H9 (cell line): ENCODE measurements around the gene FAM3B. TPM values are rescaled to one million over a fixed set of nuclear protein-coding genes. Genes with fewer than 3 reads are reported as not detected.

Experiments used
- DNase-seq: peaks from one replicate; pipeline ENCODE4 v3.0.0-alpha.2; 2017
- H2AFZ ChIP-seq: one replicate; pipeline ENCODE4 v1.6.1; 2013; ENCODE audit warnings: mild to moderate bottlenecking, low read length, control low read depth, moderate library complexity
- H2AK5ac ChIP-seq: 2 replicates; pipeline ENCODE4 v1.6.1; 2013; ENCODE audit warnings: low read length, control low read depth, mixed read lengths; ENCODE audit not compliant: insufficient read length
- H2BK120ac ChIP-seq: one replicate; pipeline ENCODE4 v1.6.1; 2013; ENCODE audit warnings: low read depth, mild to moderate bottlenecking, low read length, control low read depth, inconsistent platforms; ENCODE audit not compliant: poor library complexity, severe bottlenecking
- H2BK12ac ChIP-seq: 2 replicates; pipeline ENCODE4 v1.6.1; 2013; ENCODE audit warnings: low read length, control low read depth, mixed read lengths, low read depth; ENCODE audit not compliant: insufficient read length
- H2BK15ac ChIP-seq: 2 replicates; pipeline ENCODE4 v1.6.1; 2013; ENCODE audit warnings: low read depth, low read length, control low read depth
- H2BK20ac ChIP-seq: one replicate; pipeline ENCODE4 v1.6.1; 2013; ENCODE audit warnings: low read depth, mild to moderate bottlenecking, low read length, control low read depth, inconsistent platforms; ENCODE audit not compliant: poor library complexity, severe bottlenecking
- H2BK5ac ChIP-seq: 2 replicates; pipeline ENCODE4 v1.6.1; 2013; ENCODE audit warnings: low read length, control low read depth, mixed read lengths; ENCODE audit not compliant: insufficient read length
- H3K14ac ChIP-seq: 2 replicates; pipeline ENCODE4 v1.6.1; 2013; ENCODE audit warnings: low read length, control low read depth; ENCODE audit not compliant: insufficient read depth
- H3K18ac ChIP-seq: 2 replicates; pipeline ENCODE4 v1.6.1; 2013; ENCODE audit warnings: low read depth, mild to moderate bottlenecking, mixed read lengths, low read length, control low read depth; ENCODE audit not compliant: insufficient read length
- H3K23ac ChIP-seq: 2 replicates; pipeline ENCODE4 v1.6.1; 2013; ENCODE audit warnings: low read length, control low read depth, mixed read lengths, low read depth; ENCODE audit not compliant: insufficient read length
- H3K23me2 ChIP-seq: 2 replicates; pipeline ENCODE4 v1.6.1; 2013; ENCODE audit warnings: low read depth, mild to moderate bottlenecking, mixed read lengths, low read length, control low read depth; ENCODE audit not compliant: insufficient read length, poor library complexity, severe bottlenecking
- H3K27ac ChIP-seq: 2 replicates; pipeline ENCODE4 v1.5.1; 2013; ENCODE audit warnings: low read length, control low read depth, mixed read lengths, low read depth; ENCODE audit not compliant: insufficient read length
- H3K27me3 ChIP-seq: 2 replicates; pipeline ENCODE4 v1.6.1; 2013; ENCODE audit warnings: low read length, control low read depth, inconsistent platforms; ENCODE audit not compliant: insufficient read depth
- H3K4ac ChIP-seq: 2 replicates; pipeline ENCODE4 v1.6.1; 2013; ENCODE audit warnings: low read depth, mild to moderate bottlenecking, control low read depth, inconsistent platforms, low read length, moderate library complexity
- H3K4me1 ChIP-seq: 2 replicates; pipeline ENCODE4 v1.6.1; 2013; ENCODE audit warnings: low read length, control low read depth, inconsistent platforms; ENCODE audit not compliant: insufficient read depth
- H3K4me2 ChIP-seq: 2 replicates; pipeline ENCODE4 v1.6.1; 2013; ENCODE audit warnings: low read length, control low read depth, mixed read lengths; ENCODE audit not compliant: insufficient read length, insufficient read depth
- H3K56ac ChIP-seq: 2 replicates; pipeline ENCODE4 v1.6.1; 2013; ENCODE audit warnings: low read depth, mild to moderate bottlenecking, mixed read lengths, low read length, control low read depth; ENCODE audit not compliant: insufficient read length
- H3K79me1 ChIP-seq: 2 replicates; pipeline ENCODE4 v1.6.1; 2013; ENCODE audit warnings: low read depth, mild to moderate bottlenecking, moderate library complexity, low read length, control low read depth, inconsistent platforms; ENCODE audit not compliant: insufficient read depth, poor library complexity, severe bottlenecking
- H3K79me2 ChIP-seq: 2 replicates; pipeline ENCODE4 v1.6.1; 2013; ENCODE audit warnings: low read length, control low read depth, inconsistent platforms; ENCODE audit not compliant: insufficient read depth
- H3K9ac ChIP-seq: 2 replicates; pipeline ENCODE4 v1.6.1; 2013; ENCODE audit warnings: low read length, control low read depth, mixed read lengths; ENCODE audit not compliant: insufficient read length; ENCODE audit errors: extremely low read depth
- H3K9me3 ChIP-seq: one replicate; pipeline ENCODE4 v1.6.1; 2013; ENCODE audit warnings: low read depth, low read length, inconsistent platforms; ENCODE audit not compliant: control insufficient read depth
- H3T11ph ChIP-seq: one replicate; pipeline ENCODE4 v1.6.1; 2013; ENCODE audit warnings: mild to moderate bottlenecking, low read length, control low read depth, inconsistent platforms
- H4K20me1 ChIP-seq: one replicate; pipeline ENCODE4 v1.6.1; 2013; ENCODE audit not compliant: control insufficient read depth, insufficient read length, insufficient read depth
- H4K5ac ChIP-seq: 2 replicates; pipeline ENCODE4 v1.6.1; 2013; ENCODE audit warnings: low read depth, mild to moderate bottlenecking, mixed read lengths, low read length, control low read depth; ENCODE audit not compliant: insufficient read length
- H4K8ac ChIP-seq: replicated peaks from 2 replicates; pipeline ENCODE4 v1.6.1; 2013; ENCODE audit warnings: low read length, control low read depth, mixed read lengths, low read depth; ENCODE audit not compliant: insufficient read length
- H4K91ac ChIP-seq: 2 replicates; pipeline ENCODE4 v1.6.1; 2013; ENCODE audit warnings: low read depth, mild to moderate bottlenecking, moderate library complexity, mixed read lengths, low read length, control low read depth; ENCODE audit not compliant: insufficient read length
- H3K27ac Mint-ChIP-seq, 3 experiments: 2 replicates in 2 of 3; 3 replicates in 1 of 3; pipeline ENCODE4 v1.8.0; 2020 to 2021; ENCODE audit warnings: mixed read lengths in 3 of 3, mild to moderate bottlenecking in 1 of 3, moderate library complexity in 1 of 3
- H3K27me3 Mint-ChIP-seq: 2 replicates; pipeline ENCODE4 v1.8.0; 2021; ENCODE audit warnings: low read depth, mild to moderate bottlenecking, moderate library complexity, mixed read lengths
- H3K36me3 Mint-ChIP-seq, 3 experiments: 2 replicates in 2 of 3; 3 replicates in 1 of 3; pipeline ENCODE4 v1.8.0; 2020 to 2021; ENCODE audit warnings: low read depth in 3 of 3, mixed read lengths in 3 of 3; ENCODE audit not compliant: insufficient read depth in 1 of 3
- H3K4me1 Mint-ChIP-seq, 2 experiments: 2 replicates each; pipeline ENCODE4 v1.8.0; 2020; ENCODE audit warnings: mixed read lengths in 2 of 2
- H3K4me3 Mint-ChIP-seq, 2 experiments: 2 replicates in 1 of 2; 3 replicates in 1 of 2; pipeline ENCODE4 v1.8.0; 2020 to 2021; ENCODE audit warnings: mild to moderate bottlenecking in 2 of 2, mixed read lengths in 2 of 2, moderate library complexity in 1 of 2
- H3K9me3 Mint-ChIP-seq, 2 experiments: 2 replicates in 1 of 2; 3 replicates in 1 of 2; pipeline ENCODE4 v1.8.0; 2020; ENCODE audit warnings: mild to moderate bottlenecking in 2 of 2, mixed read lengths in 2 of 2, moderate library complexity in 1 of 2
- WGBS: extraction: QIAGEN DNeasy Blood & Tissue Kit; methylation state at CpG from one replicate; pipeline ENCODE4 v1.1.7; 2013; ENCODE audit warnings: missing lambda C conversion rate, low lambda C conversion rate, mixed read lengths; ENCODE audit not compliant: insufficient read length; ENCODE audit errors: extremely low coverage; 5-methylcytosine and 5-hydroxymethylcytosine counted together
- total RNA-seq: library from RNA; stranded (reverse); gene quantifications from 2 replicates; pipeline ENCODE4 v1.2.1, GENCODE V29; 2021
- TF ChIP-seq, protein P1 (sequence below): fragments of 200-600 bp; sonication (generic); conservative IDR thresholded peaks from 3 replicates; pipeline ENCODE4 v1.8.0; 2021; ENCODE audit warnings: antibody characterized with exemption, mild to moderate bottlenecking

Gene FAM3B
- total RNA-seq, 1 experiment from 2014 or later = 5.0 TPM

DNA sequence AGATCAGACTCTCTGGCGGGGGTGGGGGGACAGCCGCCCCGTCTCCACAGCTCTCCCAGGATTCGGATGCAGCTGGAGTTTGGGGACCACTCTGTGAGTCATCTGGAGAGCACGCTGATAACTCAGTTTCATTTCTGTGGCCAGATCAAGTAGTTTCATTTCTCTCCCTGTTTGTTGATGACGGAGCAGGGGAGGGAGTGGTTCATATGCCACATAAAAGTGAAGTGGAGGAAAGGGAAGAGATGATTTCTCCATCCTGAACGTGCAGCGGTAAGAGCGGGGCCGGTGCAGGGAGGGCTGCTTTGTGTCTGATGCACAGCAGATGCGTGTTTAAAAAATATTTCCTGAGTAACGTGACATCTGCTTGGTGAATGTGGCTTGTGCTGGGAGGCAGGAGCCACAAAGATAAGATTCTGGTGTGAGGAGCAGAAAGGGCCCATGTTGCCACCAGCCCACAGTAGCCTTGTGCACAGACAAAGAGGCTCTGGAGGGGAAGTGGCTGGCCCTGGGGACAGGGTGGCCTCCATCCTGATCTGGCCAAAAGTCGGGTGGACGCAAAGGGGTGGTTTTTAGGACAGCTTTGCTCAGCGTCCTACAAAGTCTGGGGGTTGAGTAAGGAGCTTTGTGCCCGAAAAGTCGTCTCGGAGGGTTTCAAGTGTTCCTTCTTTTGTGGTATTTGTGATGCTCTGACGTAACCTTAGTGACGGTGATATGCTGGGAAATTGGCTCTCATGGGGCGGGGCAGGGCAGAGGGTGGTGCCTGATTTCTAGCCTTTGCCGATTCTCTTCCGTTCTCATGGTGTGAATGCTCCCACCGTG lies 45.4 kb downstream of the FAM3B start, which contains the start of gene MX2:
MX2 (plus strand) TSS at position 242 of the 819 bp plus-strand sequence. CDS start 14,880 bp downstream, outside the sequence.
- H3K4me2 ChIP-seq = no peak within 1 kb of the TSS
- H4K91ac ChIP-seq = no peak within 1 kb of the TSS
- no peak within 1 kb of the TSS for H3K9ac ChIP-seq
- H2BK20ac ChIP-seq = no peak within 1 kb of the TSS
- H3K23ac ChIP-seq = no peak within 1 kb of the TSS
- no peak within 1 kb of the TSS for H3T11ph ChIP-seq
- H4K5ac ChIP-seq = no peak within 1 kb of the TSS
- H3K4me1 ChIP-seq = no peaks in the 10 kb centered on the region; the same call in 1 of the 2 replicates
- no peak for DNase-seq
- H2AK5ac ChIP-seq = no peak within 1 kb of the TSS
- no peak within 1 kb of the TSS for H2BK15ac ChIP-seq
- H3K27me3 Mint-ChIP-seq = peaks cover 2% of the 10 kb centered on the region; the same call in 1 of the 2 replicates
- H3K27me3 ChIP-seq = no peaks in the 10 kb centered on the region
- H3K79me2 ChIP-seq = no peaks in the 10 kb centered on the region
- no peak within 1 kb of the TSS for H3K56ac ChIP-seq
- H3K4me3 Mint-ChIP-seq = no peak within 1 kb of the TSS
- no peak within 1 kb of the TSS for H3K4ac ChIP-seq
- H3K4me1 Mint-ChIP-seq = peaks cover 13 to 19% of the 10 kb centered on the region in 2 experiments
- TF ChIP-seq, protein P1, sequence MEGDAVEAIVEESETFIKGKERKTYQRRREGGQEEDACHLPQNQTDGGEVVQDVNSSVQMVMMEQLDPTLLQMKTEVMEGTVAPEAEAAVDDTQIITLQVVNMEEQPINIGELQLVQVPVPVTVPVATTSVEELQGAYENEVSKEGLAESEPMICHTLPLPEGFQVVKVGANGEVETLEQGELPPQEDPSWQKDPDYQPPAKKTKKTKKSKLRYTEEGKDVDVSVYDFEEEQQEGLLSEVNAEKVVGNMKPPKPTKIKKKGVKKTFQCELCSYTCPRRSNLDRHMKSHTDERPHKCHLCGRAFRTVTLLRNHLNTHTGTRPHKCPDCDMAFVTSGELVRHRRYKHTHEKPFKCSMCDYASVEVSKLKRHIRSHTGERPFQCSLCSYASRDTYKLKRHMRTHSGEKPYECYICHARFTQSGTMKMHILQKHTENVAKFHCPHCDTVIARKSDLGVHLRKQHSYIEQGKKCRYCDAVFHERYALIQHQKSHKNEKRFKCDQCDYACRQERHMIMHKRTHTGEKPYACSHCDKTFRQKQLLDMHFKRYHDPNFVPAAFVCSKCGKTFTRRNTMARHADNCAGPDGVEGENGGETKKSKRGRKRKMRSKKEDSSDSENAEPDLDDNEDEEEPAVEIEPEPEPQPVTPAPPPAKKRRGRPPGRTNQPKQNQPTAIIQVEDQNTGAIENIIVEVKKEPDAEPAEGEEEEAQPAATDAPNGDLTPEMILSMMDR = no peak
- no CpG with 5 or more reads among the region's 24 CpGs for WGBS
- no peaks in the 10 kb centered on the region for H3K9me3 ChIP-seq
- H3K79me1 ChIP-seq = no peaks in the 10 kb centered on the region
- H2BK12ac ChIP-seq = no peak within 1 kb of the TSS
- no peak within 1 kb of the TSS for H2AFZ ChIP-seq
- H3K27ac ChIP-seq = no peak within 1 kb of the TSS
- H3K9me3 Mint-ChIP-seq = no peaks in the 10 kb centered on the region; a peak in 1 of 5 replicates
- H4K20me1 ChIP-seq = no peaks in the 10 kb centered on the region
- H3K18ac ChIP-seq = no peak within 1 kb of the TSS
- H3K14ac ChIP-seq = no peak within 1 kb of the TSS
- H3K23me2 ChIP-seq = no peaks in the 10 kb centered on the region
- peak within 1 kb of the TSS in 1 of 3 experiments; percentile 83; a peak in 2 of 7 replicates for H3K27ac Mint-ChIP-seq
- no peak within 1 kb of the TSS for H4K8ac ChIP-seq
- H3K36me3 Mint-ChIP-seq = no peaks in the 10 kb centered on the region
- no peak within 1 kb of the TSS for H2BK120ac ChIP-seq
- no peak within 1 kb of the TSS for H2BK5ac ChIP-seq
